Testis (tissue), 2 donors: ENCODE data around the gene USF2.

Experiments used
- CTCF ChIP-seq, 3 experiments: fragments of 450-650 bp in 2 of 3; fragments of 200-600 bp in 1 of 3; sonication (generic) in 1 of 3; IDR thresholded peaks; one replicate each; pipeline ENCODE4 v1.5.1; 2016 to 2019; ENCODE audit warnings: antibody characterized with exemption in 3 of 3, mild to moderate bottlenecking in 2 of 3, moderate library complexity in 1 of 3
- POLR2A ChIP-seq: fragments of 450-650 bp; IDR thresholded peaks from one replicate; pipeline ENCODE4 v1.6.1; 2017; ENCODE audit warnings: antibody characterized with exemption, mild to moderate bottlenecking, moderate library complexity

- TF ChIP-seq CTCF (IDR thresholded peaks at IDR 0.05): no peak
- no peak for TF ChIP-seq POLR2A
Observed at GRCh38 chr19:35253316-35254286, 15.2 kb upstream of the USF2 start.
